ENCODE data around the gene RAD51B.

The RAD51B gene

DNA sequence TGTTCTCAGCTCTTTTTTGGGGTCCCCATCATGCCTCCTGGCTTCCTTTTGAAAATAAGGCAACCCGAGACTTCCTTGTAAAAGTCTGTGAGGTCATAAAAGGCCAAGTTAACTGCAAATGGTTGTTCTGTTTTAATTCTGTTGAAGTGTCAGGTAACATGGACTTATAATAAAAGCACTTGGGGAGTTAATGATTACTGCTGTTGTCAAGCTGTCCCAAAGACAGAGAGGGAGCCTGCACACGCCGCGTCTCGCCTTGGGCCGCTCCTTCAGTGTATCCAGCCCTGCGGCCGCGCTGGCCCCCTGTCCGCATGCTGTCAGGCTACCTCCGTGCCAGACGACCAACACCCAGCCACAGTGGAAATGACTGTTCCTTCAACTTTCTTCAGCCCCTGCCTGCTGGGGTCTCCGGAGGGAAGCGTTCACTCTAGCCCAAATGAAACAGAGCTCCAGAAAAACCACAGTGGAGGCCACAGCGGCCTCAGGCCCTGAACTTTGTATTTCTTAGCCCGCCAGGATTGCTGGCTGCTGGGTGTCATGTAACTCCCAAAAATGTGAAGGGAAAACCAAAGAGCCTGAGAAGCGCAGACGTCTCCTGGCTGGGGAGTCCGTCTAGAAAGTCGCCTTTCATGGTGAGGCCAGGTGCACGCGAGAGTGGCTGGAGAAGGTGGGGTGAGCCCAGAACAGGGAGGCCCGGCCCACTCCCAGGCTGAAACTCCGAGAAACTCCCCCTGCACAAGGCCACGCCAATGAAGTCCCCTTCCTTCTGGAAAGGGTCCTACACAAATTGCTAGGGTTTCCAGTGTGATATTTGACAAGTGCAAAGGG lies 784.2 kb downstream of the RAD51B start:
- no peak for DNase-seq (ENCODE audit: low read depth)
- TF ChIP-seq, protein P1, sequence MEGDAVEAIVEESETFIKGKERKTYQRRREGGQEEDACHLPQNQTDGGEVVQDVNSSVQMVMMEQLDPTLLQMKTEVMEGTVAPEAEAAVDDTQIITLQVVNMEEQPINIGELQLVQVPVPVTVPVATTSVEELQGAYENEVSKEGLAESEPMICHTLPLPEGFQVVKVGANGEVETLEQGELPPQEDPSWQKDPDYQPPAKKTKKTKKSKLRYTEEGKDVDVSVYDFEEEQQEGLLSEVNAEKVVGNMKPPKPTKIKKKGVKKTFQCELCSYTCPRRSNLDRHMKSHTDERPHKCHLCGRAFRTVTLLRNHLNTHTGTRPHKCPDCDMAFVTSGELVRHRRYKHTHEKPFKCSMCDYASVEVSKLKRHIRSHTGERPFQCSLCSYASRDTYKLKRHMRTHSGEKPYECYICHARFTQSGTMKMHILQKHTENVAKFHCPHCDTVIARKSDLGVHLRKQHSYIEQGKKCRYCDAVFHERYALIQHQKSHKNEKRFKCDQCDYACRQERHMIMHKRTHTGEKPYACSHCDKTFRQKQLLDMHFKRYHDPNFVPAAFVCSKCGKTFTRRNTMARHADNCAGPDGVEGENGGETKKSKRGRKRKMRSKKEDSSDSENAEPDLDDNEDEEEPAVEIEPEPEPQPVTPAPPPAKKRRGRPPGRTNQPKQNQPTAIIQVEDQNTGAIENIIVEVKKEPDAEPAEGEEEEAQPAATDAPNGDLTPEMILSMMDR (IDR thresholded peaks at IDR 0.05; ENCODE audit: insufficient read depth, low read depth, low read length, missing control alignments) = no peak
- H3K4me3 ChIP-seq (ENCODE audit: low read depth, low read length) = no peak overlapping the region

DNA sequence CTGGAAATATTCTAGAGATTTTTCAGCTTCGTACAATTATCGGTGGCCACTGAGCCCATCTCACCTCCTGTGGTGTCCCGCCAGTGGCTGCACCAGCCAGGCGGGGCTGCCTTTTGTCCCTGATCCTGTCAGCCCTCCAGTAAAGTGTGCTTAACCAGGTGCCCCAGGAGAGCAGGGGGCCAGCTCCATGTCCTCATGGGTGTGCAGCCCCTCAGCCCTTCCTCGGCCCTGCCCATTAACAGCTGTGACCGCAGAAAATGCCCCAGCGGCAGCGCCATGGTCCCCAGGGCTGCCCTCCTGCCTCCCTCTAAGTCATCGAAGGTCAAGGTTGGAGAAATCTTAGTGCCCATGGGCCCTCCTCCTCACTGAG lies 784.8 kb downstream of the RAD51B start:
- no peak for DNase-seq (ENCODE audit: low read depth)
- TF ChIP-seq, protein P1 (IDR thresholded peaks at IDR 0.05; ENCODE audit: insufficient read depth, low read depth, low read length, missing control alignments) = no peak
- no peak overlapping the region for H3K4me3 ChIP-seq (ENCODE audit: low read depth, low read length)

DNA sequence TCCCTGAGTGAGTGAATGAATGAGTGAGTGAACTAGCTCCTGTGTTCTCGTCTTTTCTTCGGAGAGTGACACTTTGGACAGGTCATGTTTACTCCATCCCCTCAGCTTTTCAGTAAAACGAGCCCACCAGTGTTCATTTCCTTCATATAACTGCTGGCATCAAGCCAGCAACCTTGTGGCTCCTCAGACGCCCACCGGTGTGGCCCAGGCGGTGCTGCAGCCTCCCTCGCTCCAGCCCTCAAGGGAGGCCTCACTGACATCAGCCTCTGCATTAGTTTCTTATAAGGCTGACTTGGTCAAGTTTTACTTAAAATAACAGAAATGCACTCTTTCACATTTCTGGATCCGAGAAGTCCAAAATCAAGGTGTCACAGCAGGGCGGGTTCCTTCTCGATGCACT lies 785.2 kb downstream of the RAD51B start:
- TF ChIP-seq, protein P1 (IDR thresholded peaks at IDR 0.05; ENCODE audit: insufficient read depth, low read depth, low read length, missing control alignments) = no peak
- no peak overlapping the region for H3K4me3 ChIP-seq (ENCODE audit: low read depth, low read length)
- no peak for DNase-seq (ENCODE audit: low read depth)

DNA sequence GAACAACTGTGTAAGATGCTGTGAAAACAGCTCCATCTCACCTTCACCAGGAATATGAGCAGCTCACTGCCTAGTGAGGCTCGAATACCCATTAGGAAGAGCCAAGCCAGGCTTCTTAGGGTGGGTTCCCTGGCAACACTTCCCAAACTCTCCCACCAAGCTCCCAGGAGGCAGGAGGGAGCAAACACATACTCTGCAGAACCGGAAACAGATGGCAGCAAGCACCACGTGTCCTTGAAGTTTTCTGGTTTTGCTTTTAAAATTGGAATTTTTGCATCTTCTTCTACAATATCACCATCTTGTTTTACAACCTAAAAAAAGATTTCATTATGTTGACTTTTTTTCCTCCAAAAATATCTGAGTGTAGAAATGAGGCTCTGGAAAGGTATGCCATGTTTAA lies 786.6 kb downstream of the RAD51B start:
- TF ChIP-seq, protein P1 (IDR thresholded peaks at IDR 0.05; ENCODE audit: insufficient read depth, low read depth, low read length, missing control alignments) = no peak
- DNase-seq (ENCODE audit: low read depth) = no peak
- no peak overlapping the region for H3K4me3 ChIP-seq (ENCODE audit: low read depth, low read length)

DNA sequence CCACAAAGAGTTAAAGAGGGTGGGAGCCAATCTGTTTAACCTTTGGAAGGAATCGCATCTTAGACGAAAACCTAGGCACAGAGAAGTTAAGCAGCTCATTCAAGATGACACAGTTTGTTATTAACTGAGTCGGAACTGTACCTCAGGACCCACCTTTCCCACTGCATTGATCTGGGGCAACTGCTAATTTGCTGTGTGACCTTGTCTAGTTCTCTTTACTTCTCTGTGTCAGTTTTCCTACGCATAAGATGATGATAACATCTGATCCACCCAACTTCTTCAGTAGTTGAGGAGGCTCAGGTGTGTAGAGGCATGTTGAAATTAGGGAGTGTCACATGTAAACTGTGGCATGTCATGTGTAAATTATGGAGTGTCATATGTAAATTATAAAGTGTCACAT lies 787.1 kb downstream of the RAD51B start:
- no peak overlapping the region for H3K4me3 ChIP-seq (ENCODE audit: low read depth, low read length)
- TF ChIP-seq, protein P1 (IDR thresholded peaks at IDR 0.05; ENCODE audit: insufficient read depth, low read depth, low read length, missing control alignments) = no peak
- no peak for DNase-seq (ENCODE audit: low read depth)

DNA sequence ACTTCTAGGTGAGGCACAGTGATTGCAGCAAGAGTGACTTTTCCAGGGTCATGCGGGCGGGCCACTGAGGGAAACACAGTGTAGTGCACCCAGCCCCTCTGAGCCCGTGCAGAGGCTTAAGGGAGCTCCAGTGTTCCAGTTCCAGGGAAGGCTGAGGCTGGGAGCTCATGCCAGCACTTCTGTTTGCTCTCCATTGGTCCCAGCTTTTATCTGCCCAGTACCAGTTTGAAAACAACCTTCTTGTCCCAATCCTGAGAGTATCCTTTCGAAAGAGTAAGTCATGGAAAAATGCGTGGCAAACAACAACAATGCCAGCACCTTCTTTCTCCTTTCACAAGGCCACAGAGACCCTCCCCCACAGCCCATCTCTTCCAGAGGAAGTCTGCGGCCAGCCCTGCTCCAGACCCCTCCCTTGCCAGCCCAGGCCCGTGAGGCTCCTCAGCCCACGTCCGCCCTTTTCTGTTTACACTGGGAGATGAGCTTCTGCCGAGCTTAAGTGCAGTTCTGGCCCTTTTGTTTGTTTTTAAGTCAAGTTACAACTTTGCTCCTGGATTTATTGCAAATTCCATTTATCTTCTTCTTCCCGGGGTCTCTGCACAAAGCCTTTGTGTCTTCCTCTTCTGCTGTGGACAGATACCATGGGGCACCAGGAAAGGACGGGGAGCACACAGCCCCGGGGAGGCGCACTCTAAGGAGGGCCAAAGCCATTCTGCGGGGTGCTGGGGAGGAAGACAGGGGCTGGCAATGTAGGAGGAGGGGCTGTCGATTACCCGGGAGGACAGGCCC lies 787.7 kb downstream of the RAD51B start:
- no peak overlapping the region for H3K4me3 ChIP-seq (ENCODE audit: low read depth, low read length)
- no peak for DNase-seq (ENCODE audit: low read depth)
- TF ChIP-seq, protein P1 (IDR thresholded peaks at IDR 0.05; ENCODE audit: insufficient read depth, low read depth, low read length, missing control alignments) = no peak

All from GM12865 (cell line).